ENCODE data around the gene ATP8A2. TPM values are rescaled to one million over a fixed set of nuclear protein-coding genes. Genes with fewer than 3 reads are reported as not detected.

Gene ATP8A2
- total RNA-seq, 1 donor from 2014 or later = 1.3 TPM

DNA sequence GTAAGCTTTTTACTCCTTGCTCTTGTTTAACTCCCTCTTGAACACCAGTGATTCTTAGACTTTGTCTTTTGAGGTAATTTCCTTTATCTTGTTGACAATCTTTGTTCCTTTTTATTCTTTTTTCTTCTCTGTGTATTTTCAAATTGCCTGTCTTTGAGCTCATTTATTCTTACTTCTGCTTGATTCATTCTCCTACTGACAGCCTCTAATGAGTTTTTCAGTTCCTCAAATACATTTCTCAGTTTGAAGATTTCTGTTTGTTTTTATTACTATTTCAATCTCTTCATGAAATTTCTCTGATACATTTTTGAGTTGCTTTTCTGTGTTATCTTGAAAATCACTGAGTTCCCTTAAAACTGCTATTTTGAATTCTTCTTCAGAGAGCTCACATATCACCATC is 154.1 kb downstream of the ATP8A2 start:
- Histone ChIP-seq H3K27me3 (ENCODE audit: insufficient read depth, low read length) (no peaks in the 10 kb centered on the region), H2AFZ (ENCODE audit: low read depth, low read length) (no peak overlapping the region), H3K4me3 (ENCODE audit: insufficient read depth, low read depth, low read length) (no peak overlapping the region), H3K9me3 (ENCODE audit: insufficient read depth, low read depth, low read length) (no peaks in the 10 kb centered on the region), H3K4me2 (ENCODE audit: low read length) (no peak overlapping the region), H3K27ac (ENCODE audit: low read depth, low read length) (no peak overlapping the region), H3K4me1 (ENCODE audit: insufficient read depth, low read length) (no peaks in the 10 kb centered on the region), H4K20me1 (ENCODE audit: insufficient read depth, low read length) (no peaks in the 10 kb centered on the region), H3K9ac (ENCODE audit: low read length) (no peak overlapping the region), H3K79me2 (ENCODE audit: insufficient read depth, low read length) (no peaks in the 10 kb centered on the region), H3K36me3 (ENCODE audit: insufficient read depth, low read length) (no peaks in the 10 kb centered on the region)
- Mint-ChIP-seq H3K4me3 (ENCODE audit: unreplicated experiment) (no peak overlapping the region), H3K27ac (ENCODE audit: unreplicated experiment) (no peak overlapping the region), H3K9me3 (ENCODE audit: unreplicated experiment) (peaks cover 22% of the 10 kb centered on the region), H3K27me3 (ENCODE audit: low read depth, unreplicated experiment) (no peaks in the 10 kb centered on the region), H3K36me3 (ENCODE audit: low read depth, unreplicated experiment) (no peaks in the 10 kb centered on the region), H3K4me1 (ENCODE audit: low read depth, unreplicated experiment) (no peaks in the 10 kb centered on the region)
- TF ChIP-seq CTCF (IDR thresholded peaks at IDR 0.05; ENCODE audit: insufficient read depth, low read depth, low read length) (no peak), EZH2 (IDR thresholded peaks at IDR 0.05; ENCODE audit: insufficient read depth, low read length) (no peak)
- FAIRE-seq = no peak
- no peak for DNase-seq (ENCODE audit: low read depth)

DNA sequence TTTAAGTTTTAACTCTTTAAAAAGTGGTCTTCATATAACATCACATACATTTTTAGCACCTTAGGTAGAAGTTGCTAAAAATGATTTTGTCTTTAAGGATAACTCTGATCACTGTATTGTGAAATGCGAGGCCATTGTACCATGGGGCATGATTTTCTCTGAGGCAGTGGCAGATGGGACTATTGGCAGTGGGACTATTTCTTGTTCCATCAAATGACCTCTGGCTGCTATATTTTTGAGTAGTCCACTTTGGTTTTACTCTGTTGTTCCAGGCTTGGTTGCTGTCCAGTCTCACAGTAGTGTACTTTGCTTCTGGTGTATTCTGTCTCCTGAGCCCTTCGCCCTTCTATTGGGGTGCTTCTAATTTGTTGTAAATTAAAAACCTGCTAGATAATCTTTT is 156.5 kb downstream of the ATP8A2 start:
- no peaks in the 10 kb centered on the region for H3K4me1 ChIP-seq (ENCODE audit: insufficient read depth, low read length)
- FAIRE-seq = no peak

More for the DNA sequence above, 156.5 kb downstream of the ATP8A2 start:
- H3K36me3 ChIP-seq (ENCODE audit: insufficient read depth, low read length) = no peaks in the 10 kb centered on the region
- no peaks in the 10 kb centered on the region for H3K79me2 ChIP-seq (ENCODE audit: insufficient read depth, low read length)
- H3K4me2 ChIP-seq (ENCODE audit: low read length) = no peak overlapping the region
- no peak for DNase-seq (ENCODE audit: low read depth)
- H3K4me3 ChIP-seq (ENCODE audit: insufficient read depth, low read depth, low read length) = no peak overlapping the region
- H4K20me1 ChIP-seq (ENCODE audit: insufficient read depth, low read length) = no peaks in the 10 kb centered on the region
- Mint-ChIP-seq H3K27ac (ENCODE audit: unreplicated experiment) (no peak overlapping the region), H3K27me3 (ENCODE audit: low read depth, unreplicated experiment) (no peaks in the 10 kb centered on the region), H3K4me3 (ENCODE audit: unreplicated experiment) (no peak overlapping the region), H3K9me3 (ENCODE audit: unreplicated experiment) (peaks cover 18% of the 10 kb centered on the region), H3K36me3 (ENCODE audit: low read depth, unreplicated experiment) (no peaks in the 10 kb centered on the region), H3K4me1 (ENCODE audit: low read depth, unreplicated experiment) (no peaks in the 10 kb centered on the region)
- no peak overlapping the region for H2AFZ ChIP-seq (ENCODE audit: low read depth, low read length)
- H3K9me3 ChIP-seq (ENCODE audit: insufficient read depth, low read depth, low read length) = no peaks in the 10 kb centered on the region
- TF ChIP-seq EZH2 (IDR thresholded peaks at IDR 0.05; ENCODE audit: insufficient read depth, low read length) = no peak
- TF ChIP-seq CTCF (IDR thresholded peaks at IDR 0.05; ENCODE audit: insufficient read depth, low read depth, low read length) = no peak
- no peak overlapping the region for H3K27ac ChIP-seq (ENCODE audit: low read depth, low read length)
- no peaks in the 10 kb centered on the region for H3K27me3 ChIP-seq (ENCODE audit: insufficient read depth, low read length)
- H3K9ac ChIP-seq (ENCODE audit: low read length) = no peak overlapping the region

Measured in astrocyte (in vitro differentiated cells and primary cell).